Activated T-helper 17 cell treated with anti-CD3 and anti-CD28 coated beads, Interleukin-2, amount 50 U/mL, for 72 hours (primary cell): ENCODE data around the gene COL28A1. TPM values are rescaled to one million over a fixed set of nuclear protein-coding genes. Genes with fewer than 3 reads are reported as not detected.

Experiments
- ATAC-seq: fragments of 150-1000 bp; cut with Tn5 transposase; replicated peaks from 2 replicates; pipeline ENCODE4 v1.10.0; 2021; ENCODE audit warnings: mild to moderate bottlenecking, moderate library complexity
- H3K27ac Mint-ChIP-seq: one replicate; pipeline ENCODE4 v1.8.0; 2022; ENCODE audit warnings: mixed read lengths
- H3K27me3 Mint-ChIP-seq: one replicate; pipeline ENCODE4 v1.8.0; 2022; ENCODE audit warnings: mixed read lengths
- H3K36me3 Mint-ChIP-seq: one replicate; pipeline ENCODE4 v1.8.0; 2022; ENCODE audit warnings: low read depth, mild to moderate bottlenecking, mixed read lengths
- H3K4me1 Mint-ChIP-seq: one replicate; pipeline ENCODE4 v1.8.0; 2022; ENCODE audit warnings: mixed read lengths
- H3K4me3 Mint-ChIP-seq: one replicate; pipeline ENCODE4 v1.8.0; 2022; ENCODE audit warnings: mild to moderate bottlenecking, mixed read lengths
- H3K9me3 Mint-ChIP-seq: one replicate; pipeline ENCODE4 v1.8.0; 2022; ENCODE audit warnings: mixed read lengths
- total RNA-seq, 2 donors: library from RNA; stranded (reverse); gene quantifications; one replicate each; pipeline ENCODE4 v1.2.3, GENCODE V29; 2022

The COL28A1 gene
- total RNA-seq, 2 donors from 2014 or later, result 0.11 to 0.13 TPM

DNA sequence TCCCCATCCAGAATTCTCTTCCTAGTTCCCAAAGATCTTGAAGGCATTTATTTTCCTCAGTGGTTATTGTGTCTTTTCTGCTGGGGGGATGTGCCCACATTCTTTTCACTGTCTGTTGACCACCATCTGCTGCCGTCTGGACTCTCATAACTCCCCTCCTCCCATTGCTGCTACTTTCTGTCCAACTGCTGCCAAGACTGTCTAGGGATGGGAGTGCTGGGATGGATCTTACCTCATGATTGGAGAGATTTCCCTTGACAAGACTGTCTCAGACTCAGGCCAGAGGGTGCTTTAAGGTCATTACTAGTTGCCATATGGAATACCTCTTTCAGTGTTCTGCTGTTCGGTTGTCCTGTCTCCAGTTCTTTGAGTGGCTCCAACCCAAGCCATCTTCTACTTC is 211.8 kb downstream of the COL28A1 start:
- Mint-ChIP-seq H3K36me3 (no peaks in the 10 kb centered on the region), H3K27me3 (peaks cover 3% of the 10 kb centered on the region), H3K9me3 (peaks cover 2% of the 10 kb centered on the region), H3K27ac (no peak overlapping the region), H3K4me1 (no peaks in the 10 kb centered on the region), H3K4me3 (no peak overlapping the region)
- no peak for ATAC-seq

DNA sequence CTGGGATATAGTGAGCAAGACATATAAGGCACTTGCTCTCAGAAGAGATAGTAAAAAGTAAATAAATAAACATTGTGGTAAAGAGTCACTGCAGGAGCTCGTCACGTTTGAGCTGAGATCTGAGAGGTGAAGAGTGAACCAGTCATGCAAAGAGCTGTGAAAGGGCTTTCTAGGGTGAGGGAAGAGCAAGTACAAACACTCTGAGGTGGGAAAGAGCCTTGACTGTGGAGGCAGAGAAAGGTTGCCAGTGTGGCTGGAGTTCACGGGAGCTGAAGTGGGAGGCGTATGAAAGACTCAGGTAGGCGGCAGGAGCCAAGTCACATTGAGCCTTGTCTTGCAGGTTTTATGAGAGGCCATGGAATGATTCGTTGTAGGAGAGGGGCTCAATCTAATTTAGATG is 212.3 kb downstream of the COL28A1 start:
- ATAC-seq, result no peak
- H3K27ac Mint-ChIP-seq, result no peak overlapping the region
- H3K9me3 Mint-ChIP-seq, result peaks cover 4% of the 10 kb centered on the region

DNA sequence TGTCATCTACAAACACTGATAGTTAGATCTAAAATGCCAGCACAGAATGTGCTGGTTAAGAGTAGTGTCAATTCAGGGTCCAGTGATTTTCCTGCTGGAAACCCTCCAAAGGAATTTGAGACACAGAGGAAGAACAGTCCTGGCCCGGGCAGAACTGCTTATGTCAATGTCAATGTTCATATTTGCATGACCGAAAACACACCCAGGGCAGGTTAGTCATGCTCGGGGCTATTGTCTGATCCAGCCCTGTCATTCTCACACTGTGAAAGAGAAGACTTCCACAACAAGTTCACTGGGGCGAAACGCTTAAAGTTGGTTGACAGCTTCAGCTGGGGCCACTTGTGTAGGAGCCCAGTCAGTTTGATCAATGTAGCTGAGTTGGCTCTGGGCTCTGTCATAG is 214.0 kb downstream of the COL28A1 start:
- no peak overlapping the region for H3K4me3 Mint-ChIP-seq
- no peaks in the 10 kb centered on the region for H3K36me3 Mint-ChIP-seq
- no peaks in the 10 kb centered on the region for H3K4me1 Mint-ChIP-seq
- H3K9me3 Mint-ChIP-seq, result peaks cover 4% of the 10 kb centered on the region
- peaks cover 6% of the 10 kb centered on the region for H3K27me3 Mint-ChIP-seq
- no peak for ATAC-seq
- H3K27ac Mint-ChIP-seq, result no peak overlapping the region

More for the DNA sequence above, 212.3 kb downstream of the COL28A1 start:
- Mint-ChIP-seq H3K4me1 (no peaks in the 10 kb centered on the region), H3K36me3 (no peaks in the 10 kb centered on the region), H3K27me3 (peaks cover 6% of the 10 kb centered on the region), H3K4me3 (no peak overlapping the region)

DNA sequence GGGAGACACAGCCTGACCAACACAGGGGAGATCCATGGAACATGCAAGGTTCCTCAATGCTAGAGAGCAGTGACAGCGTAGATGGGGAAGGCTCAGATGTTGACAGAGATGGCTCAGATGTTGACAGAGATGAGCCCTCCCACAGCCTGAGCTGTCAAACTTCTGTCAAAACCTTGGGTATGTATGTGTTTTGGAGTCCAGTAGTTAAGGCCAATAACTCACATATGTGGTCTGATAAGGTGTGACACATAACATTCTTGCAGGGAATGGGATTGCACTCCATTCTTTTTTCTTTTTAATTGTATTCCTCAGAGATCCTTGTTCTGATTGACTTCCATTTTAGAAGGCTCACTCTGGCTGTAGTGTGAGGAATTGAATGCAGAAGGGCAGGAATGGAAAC is 217.1 kb downstream of the COL28A1 start:
- Mint-ChIP-seq H3K4me1 (no peaks in the 10 kb centered on the region), H3K27ac (no peak overlapping the region), H3K4me3 (no peak overlapping the region), H3K36me3 (no peaks in the 10 kb centered on the region), H3K27me3 (peaks cover 12% of the 10 kb centered on the region), H3K9me3 (peaks cover 4% of the 10 kb centered on the region)
- ATAC-seq, result no peak

DNA sequence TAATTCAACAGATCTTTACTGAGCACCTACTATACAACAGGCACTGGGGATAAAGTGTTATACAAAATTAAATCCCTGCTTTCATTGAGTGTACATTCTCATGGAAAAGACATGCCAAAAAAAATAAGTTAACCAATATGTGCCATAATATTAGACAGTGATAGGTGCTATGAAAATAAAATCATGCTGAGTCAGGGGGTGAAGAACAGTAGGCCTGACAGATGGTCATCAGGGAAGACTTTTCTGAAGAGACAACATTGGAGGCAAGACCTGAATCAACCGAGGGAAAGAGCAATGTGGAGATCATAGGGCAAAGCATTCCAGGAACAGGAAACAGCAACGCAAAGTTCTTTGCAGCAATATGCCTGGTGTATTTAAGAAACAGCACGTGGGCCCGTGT is 217.8 kb downstream of the COL28A1 start:
- peaks cover 12% of the 10 kb centered on the region for H3K27me3 Mint-ChIP-seq
- ATAC-seq, result no peak
- no peaks in the 10 kb centered on the region for H3K4me1 Mint-ChIP-seq
- H3K4me3 Mint-ChIP-seq, result no peak overlapping the region
- H3K27ac Mint-ChIP-seq, result no peak overlapping the region
- H3K36me3 Mint-ChIP-seq, result no peaks in the 10 kb centered on the region
- H3K9me3 Mint-ChIP-seq, result peaks cover 4% of the 10 kb centered on the region

DNA sequence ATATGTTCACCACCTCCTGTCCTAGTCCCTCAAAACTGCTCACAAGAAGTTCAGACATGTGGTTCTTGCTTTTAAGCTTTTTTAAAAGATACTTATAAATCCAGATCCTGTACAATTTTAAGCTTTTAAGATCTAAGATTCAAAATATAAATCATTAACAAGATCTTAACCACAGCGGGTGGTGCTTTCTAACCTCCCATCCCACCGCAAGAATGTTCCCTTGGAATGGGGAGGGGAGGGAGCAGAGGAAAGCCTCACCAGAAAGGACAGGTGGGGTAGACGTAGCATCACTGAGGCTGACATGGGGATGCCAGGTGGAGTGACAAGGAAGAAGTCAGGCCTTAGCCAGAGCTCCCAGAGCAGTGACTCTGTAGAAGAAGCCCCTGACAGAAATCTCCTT is 219.8 kb downstream of the COL28A1 start:
- Mint-ChIP-seq H3K9me3 (peaks cover 4% of the 10 kb centered on the region), H3K4me1 (no peaks in the 10 kb centered on the region), H3K36me3 (no peaks in the 10 kb centered on the region), H3K4me3 (no peak overlapping the region), H3K27me3 (peaks cover 12% of the 10 kb centered on the region), H3K27ac (no peak overlapping the region)
- ATAC-seq, result no peak

DNA sequence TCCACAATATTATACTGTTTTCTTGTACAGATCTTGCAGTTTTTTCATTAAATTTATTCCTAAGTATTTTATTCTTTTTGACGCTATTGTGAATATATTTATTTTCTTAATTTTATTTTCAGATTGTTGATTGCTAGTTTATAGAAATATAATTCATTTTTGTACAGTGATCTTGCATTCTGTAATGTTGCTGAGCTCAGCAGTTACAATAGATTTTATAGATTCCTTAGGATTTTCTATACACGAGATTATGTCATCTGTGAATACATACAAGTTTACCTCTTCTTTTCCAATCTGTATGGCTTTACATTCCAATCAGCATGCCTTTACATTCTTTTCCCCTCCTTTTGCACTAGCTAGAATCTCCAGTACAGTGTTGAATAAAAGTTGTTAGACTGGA is 223.3 kb downstream of the COL28A1 start:
- ATAC-seq, result no peak
- Mint-ChIP-seq H3K4me1 (no peaks in the 10 kb centered on the region), H3K27me3 (peaks cover 9% of the 10 kb centered on the region), H3K27ac (no peak overlapping the region), H3K9me3 (no peaks in the 10 kb centered on the region), H3K4me3 (no peak overlapping the region), H3K36me3 (no peaks in the 10 kb centered on the region)

DNA sequence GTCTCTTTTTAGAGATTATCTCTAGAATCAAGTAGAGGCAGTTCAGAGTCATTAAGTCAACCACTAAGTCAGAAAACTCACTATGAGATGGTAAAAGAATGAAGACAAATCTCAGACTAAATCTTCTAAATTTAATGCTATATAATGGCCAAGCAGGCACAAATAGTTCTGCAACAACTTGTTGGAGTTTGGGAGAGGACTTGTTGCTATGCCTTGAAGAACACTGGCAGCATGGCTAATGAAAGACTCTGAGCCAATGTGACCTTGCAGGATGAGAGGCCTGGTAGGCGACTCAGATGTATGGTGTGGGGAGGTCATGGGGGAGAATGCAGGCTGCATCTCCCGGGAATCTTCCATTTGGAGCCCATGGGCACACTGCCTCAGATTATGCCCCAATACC is 224.7 kb downstream of the COL28A1 start:
- Mint-ChIP-seq H3K27me3 (peaks cover 7% of the 10 kb centered on the region), H3K27ac (no peak overlapping the region), H3K36me3 (no peaks in the 10 kb centered on the region), H3K4me3 (no peak overlapping the region), H3K4me1 (no peaks in the 10 kb centered on the region), H3K9me3 (no peaks in the 10 kb centered on the region)
- ATAC-seq, result no peak

DNA sequence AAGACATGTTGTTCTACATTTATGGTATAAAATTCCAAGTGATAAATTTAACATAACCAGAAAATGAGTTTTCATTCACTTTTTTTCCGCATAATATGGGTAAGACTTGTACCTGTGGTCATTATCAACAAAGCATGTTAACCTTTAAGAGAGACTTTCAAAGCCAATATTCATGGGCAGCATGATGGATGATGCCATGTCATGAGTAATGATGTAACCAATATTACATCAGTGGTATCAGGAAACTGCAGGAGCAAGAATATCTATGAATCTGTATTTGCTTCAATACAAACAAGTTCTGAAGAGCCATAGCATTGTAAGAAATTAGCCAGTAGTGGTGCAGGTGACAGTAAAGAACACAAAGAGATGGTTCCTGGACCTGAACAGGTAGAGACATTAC is 226.5 kb downstream of the COL28A1 start:
- no peaks in the 10 kb centered on the region for H3K4me1 Mint-ChIP-seq
- H3K27me3 Mint-ChIP-seq, result peaks cover 3% of the 10 kb centered on the region
- ATAC-seq, result no peak
- H3K27ac Mint-ChIP-seq, result no peak overlapping the region
- H3K9me3 Mint-ChIP-seq, result no peaks in the 10 kb centered on the region
- H3K4me3 Mint-ChIP-seq, result no peak overlapping the region
- no peaks in the 10 kb centered on the region for H3K36me3 Mint-ChIP-seq

Other genes starting within 250 kb of the COL28A1 start
- 10 to 100 TPM; 24.9 to 47.7 TPM for gene MIOS, start 31.0 kb upstream of the COL28A1 start, total RNA-seq
- gene UMAD1, start 104.9 kb upstream of the COL28A1 start, total RNA-seq, result 10 to 100 TPM in 1 of 2 donors, 1 to 10 TPM in 1; 9.4 to 11.7 TPM
- gene RPA3, start 182.7 kb upstream of the COL28A1 start, total RNA-seq, result 100 to 1,000 TPM; 102 to 136 TPM